ENCODE measurements around the gene COG7.

GRCh38 chr16:23367564-23367963 is 85.4 kb downstream of the COG7 start:
- TF ChIP-seq EZH2 (IDR thresholded peaks at IDR 0.05; ENCODE audit: low read length) (no peak), CTCF (optimal IDR thresholded peaks at IDR 0.05 in 1 of 3, IDR thresholded peaks at IDR 0.05 in 1 of 3, conservative IDR thresholded peaks at IDR 0.05 in 1 of 3; ENCODE audit: extremely low read depth in 1 of 3, insufficient read depth in 2 of 3, low read length in 3 of 3) (no peak)

All from keratinocyte (primary cell).